ENCODE data around the gene PSD2. TPM values are rescaled to one million over a fixed set of nuclear protein-coding genes. Genes with fewer than 3 reads are reported as not detected.

The PSD2 gene
- polyA plus RNA-seq, 3 donors: not detected

- H3K36me3 Mint-ChIP-seq: no peaks in the 10 kb centered on the region
- no peaks in the 10 kb centered on the region for H3K4me1 ChIP-seq (ENCODE audit: control insufficient read depth in 1 of 2, insufficient read depth in 2 of 2, low read length in 2 of 2)
- intact Hi-C loops (cut with micrococcal nuclease): no loop called here
Measured at GRCh38 chr5:139828207-139828895, 32.7 kb downstream of the PSD2 start.

GRCh38 chr5:139829471-139829870, 33.9 kb downstream of the PSD2 start:
- Histone ChIP-seq H3K9ac (ENCODE audit: insufficient read depth, low read length, poor library complexity, severe bottlenecking) (no peak overlapping the region), H3K4me3 (replicated peaks in 1 of 3; ENCODE audit: low read depth in 2 of 3, low read length in 3 of 3) (no peak overlapping the region), H3K79me2 (ENCODE audit: insufficient read depth, low read length) (no peaks in the 10 kb centered on the region), H3K36me3 (replicated peaks in 1 of 2; ENCODE audit: control insufficient read depth in 1 of 2, insufficient read depth in 2 of 2, low read length in 2 of 2) (no peaks in the 10 kb centered on the region), H4K20me1 (ENCODE audit: insufficient read depth, low read length) (no peaks in the 10 kb centered on the region), H3K27ac (ENCODE audit: low read depth in 1 of 2, low read length in 2 of 2) (no peak overlapping the region), H3K4me1 (ENCODE audit: control insufficient read depth in 1 of 2, insufficient read depth in 2 of 2, low read length in 2 of 2) (no peaks in the 10 kb centered on the region), H3K4me2 (replicated peaks; ENCODE audit: extremely low read depth, low read length, poor library complexity, severe bottlenecking) (no peak overlapping the region), H3K27me3 (ENCODE audit: control insufficient read depth in 2 of 2, insufficient read depth in 2 of 2, low read length in 2 of 2) (peaks cover 0 to 16% of the 10 kb centered on the region in 2 donors), H3K9me3 (replicated peaks in 1 of 2; ENCODE audit: control insufficient read depth in 1 of 2, insufficient read depth in 1 of 2, low read length in 2 of 2) (no peaks in the 10 kb centered on the region), H2AFZ (ENCODE audit: insufficient read depth, low read depth, low read length, poor library complexity, severe bottlenecking) (no peak overlapping the region)
- Mint-ChIP-seq H3K4me1 (no peaks in the 10 kb centered on the region), H3K36me3 (no peaks in the 10 kb centered on the region), H3K27ac (no peak overlapping the region), H3K9me3 (peaks cover 0 to 15% (median 2%) of the 10 kb centered on the region in 7 donors), H3K4me3 (no peak overlapping the region), H3K27me3 (ENCODE audit: low read depth in 3 of 3) (peaks cover 8 to 28% (median 22%) of the 10 kb centered on the region in 3 donors)
- no peak for TF ChIP-seq CTCF (IDR thresholded peaks at IDR 0.05)
- intact Hi-C loops (cut with micrococcal nuclease): no loop called here
- no peak for DNase-seq
- WGBS (ENCODE audit: insufficient coverage): no CpG with 5 or more reads among the region's 6 CpGs

More at GRCh38 chr5:139828207-139828895, 32.7 kb downstream of the PSD2 start:
- no peak overlapping the region for H3K27ac ChIP-seq (ENCODE audit: low read depth in 1 of 2, low read length in 2 of 2)
- H3K27me3 ChIP-seq (ENCODE audit: control insufficient read depth in 2 of 2, insufficient read depth in 2 of 2, low read length in 2 of 2): peaks cover 0 to 16% of the 10 kb centered on the region in 2 donors
- H3K9me3 Mint-ChIP-seq: peaks cover 0 to 15% (median 2%) of the 10 kb centered on the region in 7 donors
- H3K4me1 Mint-ChIP-seq: no peaks in the 10 kb centered on the region
- no peak overlapping the region for H3K4me3 ChIP-seq (replicated peaks in 1 of 3; ENCODE audit: low read depth in 2 of 3, low read length in 3 of 3)
- H3K79me2 ChIP-seq (ENCODE audit: insufficient read depth, low read length): no peaks in the 10 kb centered on the region
- H3K27me3 Mint-ChIP-seq (ENCODE audit: low read depth in 3 of 3): peaks cover 8 to 22% (median 18%) of the 10 kb centered on the region in 3 donors
- no peak overlapping the region for H3K4me3 Mint-ChIP-seq
- no peak for TF ChIP-seq CTCF (IDR thresholded peaks at IDR 0.05)
- H3K4me2 ChIP-seq (replicated peaks; ENCODE audit: extremely low read depth, low read length, poor library complexity, severe bottlenecking): no peak overlapping the region
- no peak overlapping the region for H3K9ac ChIP-seq (ENCODE audit: insufficient read depth, low read length, poor library complexity, severe bottlenecking)
- no peaks in the 10 kb centered on the region for H4K20me1 ChIP-seq (ENCODE audit: insufficient read depth, low read length)
- no peaks in the 10 kb centered on the region for H3K36me3 ChIP-seq (replicated peaks in 1 of 2; ENCODE audit: control insufficient read depth in 1 of 2, insufficient read depth in 2 of 2, low read length in 2 of 2)
- DNase-seq: no peak
- H3K27ac Mint-ChIP-seq: no peak overlapping the region
- H2AFZ ChIP-seq (ENCODE audit: insufficient read depth, low read depth, low read length, poor library complexity, severe bottlenecking): no peak overlapping the region
- H3K9me3 ChIP-seq (replicated peaks in 1 of 2; ENCODE audit: control insufficient read depth in 1 of 2, insufficient read depth in 1 of 2, low read length in 2 of 2): no peaks in the 10 kb centered on the region
- WGBS (ENCODE audit: insufficient coverage): 87% methylated on average over 6 of the region's 8 CpGs
